ENCODE data around the gene MYO1A. TPM values are rescaled to one million over a fixed set of nuclear protein-coding genes. Genes with fewer than 3 reads are reported as not detected.

MYO1A gene
- polyA plus RNA-seq, 1 donor = 0.57 TPM

DNA sequence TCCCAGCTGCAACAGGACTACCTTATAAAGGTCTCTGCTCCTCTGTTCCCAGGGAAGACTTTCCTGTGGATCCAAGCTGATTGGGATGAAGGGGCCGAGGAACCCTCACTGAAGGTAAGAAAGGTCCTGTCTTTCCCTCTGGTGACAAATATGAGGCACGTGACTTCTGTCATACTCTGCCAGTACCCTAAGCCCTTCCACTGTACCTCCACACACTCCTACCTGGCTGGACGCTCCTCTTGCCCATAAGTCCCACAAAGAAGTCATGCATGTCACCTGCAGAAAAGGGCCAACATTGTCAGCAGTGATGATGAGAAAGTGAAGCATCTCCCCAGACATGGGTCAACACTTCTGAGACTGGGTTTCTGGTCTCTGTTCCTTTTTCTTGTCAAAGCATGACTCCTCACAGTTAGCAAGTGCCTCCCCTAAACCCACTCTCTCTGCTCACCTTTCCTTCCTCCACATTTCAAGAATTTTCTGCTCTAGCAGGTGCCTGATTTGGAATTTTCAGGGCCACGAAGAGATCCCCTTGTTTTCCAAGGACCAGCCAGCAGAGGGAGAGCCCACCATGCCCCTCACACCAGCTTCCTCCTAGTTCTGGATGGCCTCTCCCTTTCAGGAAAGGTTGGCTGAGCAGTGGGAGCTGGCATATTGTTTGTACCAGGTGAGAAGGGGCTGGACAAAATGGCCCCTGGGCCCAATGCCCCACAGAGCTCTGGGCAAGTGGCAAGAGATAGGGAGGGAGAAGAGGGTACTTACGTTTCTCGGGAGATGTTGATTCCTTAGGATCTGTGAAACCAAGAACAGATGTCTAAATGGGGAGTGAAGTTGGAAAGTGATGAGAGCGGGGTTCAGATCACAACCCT lies 37.1 kb downstream of the MYO1A start:
- DNase-seq = no peak

DNA sequence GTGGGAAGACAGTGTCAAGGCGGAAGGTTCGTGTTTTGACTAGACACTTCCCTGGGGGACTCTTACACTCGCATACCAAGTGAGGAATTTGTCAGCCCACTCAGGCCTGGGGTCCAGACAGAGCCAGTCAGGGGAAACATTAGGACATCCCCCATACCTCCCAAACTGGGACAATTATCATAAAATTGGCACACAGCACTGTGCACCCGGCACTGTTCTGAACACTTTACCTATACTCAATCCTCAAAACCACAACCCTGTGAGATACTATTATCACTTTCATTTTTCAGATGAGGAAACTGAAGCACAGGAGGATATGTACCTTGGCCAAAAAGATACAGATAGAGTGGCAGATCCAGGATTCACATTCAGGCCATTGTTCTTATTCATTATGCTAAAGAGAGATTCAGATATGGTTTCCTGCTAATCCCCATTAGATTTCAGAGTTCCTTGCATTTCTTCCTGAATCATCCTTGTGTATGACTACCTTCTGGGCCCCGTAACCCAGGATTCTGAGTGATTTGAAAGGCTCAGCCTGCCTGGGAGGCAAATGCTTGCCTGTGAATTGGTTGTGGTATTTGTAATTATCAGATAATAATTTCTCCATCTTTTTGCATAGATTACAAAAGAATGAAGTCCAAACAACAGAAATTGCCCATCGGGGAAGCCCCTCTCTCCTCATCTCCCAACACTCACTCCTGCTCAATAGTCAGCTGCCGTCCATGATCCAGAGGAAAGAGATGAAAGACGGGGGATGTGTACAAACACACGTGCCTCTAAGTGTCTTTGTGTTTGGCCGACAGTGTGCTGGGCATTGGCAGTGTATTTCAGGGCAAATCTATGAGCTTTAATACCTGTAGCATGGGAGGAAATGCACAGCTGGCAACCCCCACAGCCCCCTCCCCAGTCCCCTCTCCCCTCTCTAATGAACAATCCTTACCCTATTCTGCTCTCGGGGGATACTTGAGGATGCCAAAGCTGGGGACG lies 38.2 kb downstream of the MYO1A start:
- no peak for DNase-seq

DNA sequence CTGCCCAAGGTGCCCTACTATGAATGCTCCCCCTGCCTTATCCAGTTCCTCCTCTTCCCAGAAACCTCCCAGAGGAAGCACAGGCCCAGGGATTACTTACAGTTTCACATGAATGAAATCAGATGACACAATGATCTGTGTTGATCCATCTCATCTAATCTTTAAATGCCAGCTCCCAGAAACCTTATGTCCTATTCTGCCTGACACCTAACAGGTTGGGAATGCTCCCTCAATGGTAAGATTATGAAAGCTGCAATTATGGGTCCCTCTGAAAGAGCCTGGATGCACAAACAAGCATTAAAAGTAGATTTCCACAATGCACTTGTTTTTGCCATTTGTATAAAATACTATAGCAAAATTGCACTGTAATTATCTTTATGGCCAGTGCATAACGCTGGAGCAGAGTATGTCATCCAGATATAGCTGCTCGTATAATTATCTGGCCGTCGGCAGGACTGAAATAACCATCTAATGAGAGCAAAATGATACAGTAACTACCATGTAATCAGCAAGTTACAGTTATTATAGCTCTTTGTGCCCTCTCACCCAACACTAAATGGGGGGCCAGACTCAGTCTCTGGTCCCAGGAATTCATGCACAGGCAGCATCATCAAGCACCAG lies 39.2 kb downstream of the MYO1A start:
- DNase-seq = no peak

DNA sequence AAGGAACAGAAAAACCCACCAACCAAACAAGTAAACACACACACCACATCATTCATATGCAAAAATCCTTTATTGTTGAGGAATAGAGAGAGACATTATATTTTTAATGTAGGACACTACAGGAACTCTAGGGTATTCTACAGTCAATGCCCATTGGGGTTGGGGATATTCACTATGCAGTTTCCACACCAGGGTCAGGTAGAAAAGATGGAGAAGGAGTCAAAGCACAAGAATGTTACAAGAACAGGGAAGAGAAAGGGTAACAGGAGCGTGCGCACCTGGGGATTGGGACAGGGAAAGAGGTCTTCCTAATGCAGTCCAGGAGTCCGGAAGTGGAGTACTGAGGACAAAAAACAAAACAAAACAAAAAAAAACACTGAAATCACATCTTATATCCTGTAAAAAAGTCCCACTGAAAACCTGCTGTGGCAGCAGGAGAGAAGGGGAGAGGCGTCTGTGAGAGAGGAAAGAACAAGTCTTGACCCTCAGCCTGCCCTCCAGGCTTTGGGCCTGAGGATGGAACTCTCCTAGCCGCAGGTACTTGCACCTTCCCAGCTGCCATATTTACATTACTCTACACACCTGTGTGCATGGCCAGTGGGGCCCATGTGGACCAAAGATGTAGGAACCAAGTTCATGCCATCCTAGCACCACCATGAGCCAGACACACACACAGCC lies 39.8 kb downstream of the MYO1A start:
- DNase-seq = no peak

DNA sequence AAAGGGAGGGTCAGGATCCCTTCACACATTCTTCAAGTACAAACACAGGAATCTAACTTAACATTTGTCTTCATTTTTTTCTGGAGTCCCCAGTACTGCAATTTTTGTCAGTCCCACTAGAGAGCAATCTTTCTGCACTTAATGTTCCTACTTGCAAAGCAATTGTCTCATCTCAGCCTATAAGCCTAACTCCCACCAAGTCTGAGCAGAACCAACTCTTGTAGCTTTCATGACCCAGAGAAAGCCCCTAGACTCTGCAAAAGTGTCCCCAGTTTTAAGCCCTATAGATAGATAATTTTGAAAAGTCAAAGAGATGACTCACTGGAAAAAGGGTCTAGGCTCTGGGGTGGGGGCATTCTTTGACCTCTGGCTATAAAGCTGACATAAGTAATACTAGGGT lies 41.8 kb downstream of the MYO1A start:
- DNase-seq = peak; percentile 40

DNA sequence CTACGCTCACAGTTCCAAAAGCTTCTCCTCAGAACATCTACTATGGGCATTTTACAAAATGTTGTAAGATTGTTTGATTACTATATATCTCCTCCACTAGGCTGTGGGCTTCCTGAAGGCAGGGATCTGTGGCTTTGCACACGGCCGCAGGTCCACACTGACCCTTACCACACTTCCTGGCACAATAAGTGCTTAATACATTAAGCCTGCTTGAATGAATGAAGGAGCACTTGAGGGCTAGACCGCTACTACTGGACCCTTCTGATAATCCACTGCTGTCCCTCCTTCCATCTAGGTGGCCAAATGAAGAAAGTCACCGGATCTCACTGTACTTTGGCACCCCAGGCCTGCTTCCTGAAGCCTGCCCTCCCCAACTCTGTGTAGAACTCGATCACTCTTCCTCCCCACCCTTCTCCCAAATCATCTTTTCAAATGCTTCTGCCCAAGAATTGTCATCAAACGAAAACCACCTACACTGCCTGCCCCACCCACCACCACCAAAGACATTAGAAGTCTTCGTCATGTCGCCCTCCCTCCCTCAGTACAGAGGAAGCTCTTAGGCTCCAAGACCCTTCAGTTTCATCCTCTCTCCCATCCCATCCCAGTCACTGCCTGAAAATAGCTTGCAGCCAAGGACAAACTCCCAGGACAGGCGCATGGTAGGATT lies 43.0 kb downstream of the MYO1A start:
- no peak for DNase-seq

DNA sequence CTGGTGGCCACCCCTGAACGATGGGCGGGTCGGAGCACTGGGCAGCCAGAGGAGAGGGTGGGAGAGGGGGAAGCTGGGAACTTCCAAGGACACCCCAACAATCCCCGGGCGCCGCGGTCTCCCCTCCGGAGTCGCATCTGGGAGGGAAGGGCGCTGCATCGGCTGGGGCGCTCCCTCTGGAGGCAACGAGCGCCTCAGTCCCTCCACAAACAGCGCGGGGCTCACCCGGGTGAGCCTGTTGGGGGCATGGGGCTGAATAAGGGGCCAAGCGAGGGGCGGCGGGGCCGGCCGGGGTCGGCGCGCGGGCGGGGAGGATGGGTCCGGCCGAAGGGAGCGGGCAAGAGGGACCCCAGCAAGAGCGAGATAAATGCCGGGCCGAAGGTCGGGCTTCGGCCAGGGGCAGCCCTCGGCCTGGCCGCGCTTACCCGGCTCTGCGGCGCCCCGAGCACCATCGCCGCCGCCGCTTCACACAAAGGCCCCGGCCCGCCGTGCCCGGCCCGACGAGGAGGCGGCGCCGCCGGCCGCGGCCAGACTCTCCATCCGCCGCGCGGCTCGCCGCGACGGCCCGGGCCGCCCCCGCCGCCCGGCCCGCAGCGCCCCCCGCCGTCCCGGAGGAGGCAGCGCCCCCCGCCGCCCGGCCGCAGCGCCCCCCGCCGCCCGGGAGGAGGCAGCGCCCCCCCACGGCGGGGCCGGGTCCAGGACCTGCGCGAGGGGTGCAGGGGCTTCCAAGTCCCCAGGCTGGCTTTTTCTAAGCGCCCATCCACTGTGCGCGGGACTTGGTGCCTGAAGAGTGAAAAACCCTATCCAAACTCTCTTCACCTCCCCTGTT lies 43.7 kb downstream of the MYO1A start, which contains the start of gene ZBTB39:
Gene ZBTB39, minus strand, starts transcription at position 567 of the 829 bp plus-strand sequence. CDS start 1,629 bp downstream, outside the sequence.
- DNase-seq = peak; percentile 68

DNA sequence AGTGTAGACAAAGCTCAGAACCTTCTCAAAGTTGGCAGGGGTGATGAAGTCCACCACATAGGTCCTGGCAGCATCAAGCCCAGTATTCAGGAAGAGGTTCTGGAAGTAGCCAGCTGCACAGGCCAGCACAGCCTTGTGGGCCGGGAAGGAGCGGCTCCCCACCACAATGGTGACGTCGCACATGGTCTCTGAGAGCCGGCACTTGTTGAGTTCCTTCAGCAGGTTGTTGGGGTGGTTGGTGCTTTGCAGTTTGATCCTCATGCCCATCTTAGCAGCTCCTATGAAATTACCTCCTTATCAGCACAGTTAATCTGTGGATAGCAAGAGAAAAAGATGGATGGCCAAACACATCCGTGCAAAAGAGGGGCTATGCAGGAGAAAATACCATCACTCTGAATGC lies 45.3 kb downstream of the MYO1A start:
- no peak for DNase-seq

DNA sequence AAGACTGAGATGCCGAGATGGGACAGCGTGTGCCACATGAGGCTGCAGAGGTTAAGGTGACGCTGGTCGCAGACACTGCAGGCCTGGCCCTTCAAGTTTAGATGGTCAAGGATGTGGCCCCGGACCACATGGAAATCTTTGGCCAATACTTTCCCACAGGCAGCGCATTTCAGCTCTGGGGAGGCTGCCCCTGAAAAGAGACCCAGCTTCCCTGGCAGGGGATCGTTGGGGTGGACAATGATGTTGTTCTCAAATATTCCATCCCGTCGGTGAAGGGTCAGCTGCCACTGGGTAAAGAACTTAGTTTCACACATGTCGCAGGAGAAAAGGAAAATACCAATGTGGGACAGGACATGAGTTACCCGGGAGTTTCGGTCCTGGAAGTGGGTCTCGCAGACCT lies 46.5 kb downstream of the MYO1A start:
- no peak for DNase-seq

DNA sequence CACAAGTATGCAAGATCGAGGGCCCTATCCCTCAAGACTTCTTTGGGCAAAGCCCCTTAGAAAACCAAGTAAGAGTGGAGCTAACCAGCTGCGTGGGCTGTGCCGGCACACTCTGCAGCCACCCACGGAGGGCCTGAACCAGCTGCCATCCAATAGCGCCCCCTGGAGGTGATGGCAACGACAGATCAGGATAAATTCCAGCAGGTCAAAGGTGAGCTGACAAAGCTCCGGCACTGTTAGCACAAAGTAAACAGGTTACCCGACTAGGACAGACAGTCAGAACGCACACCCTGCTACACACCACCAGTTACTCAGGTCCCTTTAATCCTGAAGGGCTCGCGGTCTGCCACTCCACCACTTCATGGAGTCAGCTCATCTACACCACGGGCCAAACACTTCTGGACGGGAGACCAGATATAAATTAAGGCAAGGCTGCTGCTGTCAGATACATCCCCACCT lies 48.5 kb downstream of the MYO1A start:
- DNase-seq = no peak

DNA sequence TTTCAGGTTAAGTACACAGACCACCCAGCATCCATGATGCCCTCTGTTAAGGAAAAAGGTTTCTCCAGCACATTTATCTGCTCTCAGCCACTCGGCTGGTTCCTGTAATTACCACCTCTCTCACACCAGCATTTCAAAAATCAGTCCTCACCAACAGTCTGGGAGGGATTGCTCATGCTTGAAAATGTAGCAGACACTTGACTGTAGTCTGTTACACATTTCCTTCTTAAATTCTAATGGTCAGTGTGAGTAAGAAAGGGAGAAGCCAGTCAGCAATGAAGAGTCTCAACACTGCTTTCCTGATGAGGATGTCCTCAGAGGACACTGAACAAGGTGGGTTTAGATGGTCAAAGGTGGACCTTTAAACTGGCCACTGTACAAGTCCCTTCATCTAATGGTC lies 49.5 kb downstream of the MYO1A start:
- DNase-seq = no peak

DNA sequence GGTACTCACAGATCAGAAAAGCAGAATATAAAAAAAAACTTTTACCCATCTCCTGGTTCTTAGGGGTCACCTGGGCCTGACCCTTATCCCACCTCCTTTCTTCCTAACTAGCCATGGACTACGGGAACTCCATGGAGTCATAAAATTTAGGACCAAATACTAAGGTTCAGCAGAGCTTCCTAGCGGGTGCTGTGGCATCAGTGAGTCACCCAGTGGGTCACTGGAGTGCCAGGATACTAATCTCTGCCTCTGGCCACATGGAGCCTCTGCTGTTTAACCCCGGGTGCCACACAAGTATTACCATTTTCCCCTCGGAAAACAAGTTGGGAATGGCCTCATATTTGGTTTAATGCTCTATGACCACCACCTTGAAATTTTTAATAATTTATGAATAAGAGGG lies 50.5 kb downstream of the MYO1A start:
- DNase-seq = no peak

DNA sequence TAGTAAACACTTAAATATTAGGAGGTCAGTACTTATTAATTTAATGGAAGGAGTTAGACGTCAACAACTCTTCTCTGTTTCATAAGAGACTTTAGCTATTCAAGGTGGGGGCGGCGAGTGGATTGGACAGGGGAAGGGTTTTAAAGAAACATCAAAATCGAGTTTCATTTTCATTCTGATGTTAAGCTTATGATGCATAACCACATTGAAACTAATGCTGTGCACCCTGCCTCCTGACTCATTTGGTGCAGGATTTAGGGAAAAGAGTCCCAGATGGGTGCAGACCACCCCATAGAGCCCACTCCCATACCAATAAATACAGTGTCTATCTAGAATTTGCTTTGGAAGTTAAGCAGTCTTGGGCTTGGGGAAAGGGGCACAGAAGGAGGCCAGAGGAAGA lies 50.9 kb downstream of the MYO1A start:
- DNase-seq = no peak

DNA sequence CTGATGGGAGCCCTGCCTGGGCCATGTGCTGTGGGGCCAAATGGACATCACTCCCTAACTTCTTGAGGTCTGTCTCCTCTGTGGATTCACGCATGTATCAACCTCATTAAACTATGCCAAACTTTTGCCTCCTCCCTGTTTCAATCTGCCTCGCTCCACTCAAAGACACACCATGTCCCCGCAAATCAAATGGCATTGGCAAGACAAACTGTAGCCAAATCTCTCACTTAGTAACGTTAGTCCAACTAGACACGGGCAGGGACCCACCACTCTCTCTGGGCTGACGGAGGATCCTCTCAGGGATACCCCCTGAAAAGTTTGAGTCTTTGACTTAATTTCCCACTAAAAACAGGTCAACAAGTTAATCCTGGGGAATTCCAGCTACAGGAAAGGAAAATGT lies 51.6 kb downstream of the MYO1A start:
- no peak for DNase-seq

DNA sequence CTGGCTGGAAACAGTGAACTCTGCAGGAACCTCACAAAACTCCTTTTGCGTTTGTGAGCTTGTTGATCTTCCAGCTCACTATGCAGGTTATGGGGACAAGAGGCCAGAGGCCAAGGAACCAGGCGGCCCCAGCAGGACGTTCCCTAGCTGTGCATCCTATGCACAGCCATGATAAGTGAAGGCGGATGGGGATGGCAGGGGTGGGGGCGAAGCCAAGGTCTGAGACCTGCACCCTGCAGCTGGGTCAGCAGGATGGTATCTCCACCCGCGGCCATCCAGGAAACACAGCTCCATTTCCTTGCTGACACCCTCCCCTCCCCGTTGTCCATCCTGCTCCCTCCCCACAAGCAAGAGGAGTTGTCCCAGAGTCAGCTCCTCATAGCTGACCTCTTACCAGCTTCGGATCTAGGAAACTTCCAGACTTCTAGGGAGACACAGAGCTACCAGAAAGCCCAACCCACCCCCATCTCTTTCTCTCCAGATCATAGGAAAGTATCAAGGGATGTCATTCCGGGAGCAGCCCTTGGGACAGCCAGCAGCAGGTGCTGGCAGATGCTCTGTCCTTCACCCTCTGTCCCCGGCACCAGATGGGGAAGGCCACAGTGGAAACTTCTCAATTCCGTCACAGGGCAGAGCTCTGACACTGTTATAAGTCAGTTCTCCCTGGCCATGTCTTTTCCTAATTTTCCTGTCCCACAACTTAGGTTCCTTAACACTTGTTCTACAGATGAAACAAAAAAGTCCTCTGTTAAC lies 53.0 kb downstream of the MYO1A start:
- DNase-seq = no peak

DNA sequence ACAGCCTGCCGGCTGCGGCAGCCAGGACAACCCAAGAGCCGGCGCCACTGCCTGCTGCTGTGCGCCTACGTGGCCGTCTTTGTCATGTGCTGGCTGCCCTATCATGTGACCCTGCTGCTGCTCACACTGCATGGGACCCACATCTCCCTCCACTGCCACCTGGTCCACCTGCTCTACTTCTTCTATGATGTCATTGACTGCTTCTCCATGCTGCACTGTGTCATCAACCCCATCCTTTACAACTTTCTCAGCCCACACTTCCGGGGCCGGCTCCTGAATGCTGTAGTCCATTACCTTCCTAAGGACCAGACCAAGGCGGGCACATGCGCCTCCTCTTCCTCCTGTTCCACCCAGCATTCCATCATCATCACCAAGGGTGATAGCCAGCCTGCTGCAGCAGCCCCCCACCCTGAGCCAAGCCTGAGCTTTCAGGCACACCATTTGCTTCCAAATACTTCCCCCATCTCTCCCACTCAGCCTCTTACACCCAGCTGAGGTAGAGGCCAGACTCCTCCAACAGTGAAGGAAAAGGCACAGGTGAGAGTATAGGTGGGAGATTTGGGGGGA lies 53.9 kb downstream of the MYO1A start:
- no peak for DNase-seq

DNA sequence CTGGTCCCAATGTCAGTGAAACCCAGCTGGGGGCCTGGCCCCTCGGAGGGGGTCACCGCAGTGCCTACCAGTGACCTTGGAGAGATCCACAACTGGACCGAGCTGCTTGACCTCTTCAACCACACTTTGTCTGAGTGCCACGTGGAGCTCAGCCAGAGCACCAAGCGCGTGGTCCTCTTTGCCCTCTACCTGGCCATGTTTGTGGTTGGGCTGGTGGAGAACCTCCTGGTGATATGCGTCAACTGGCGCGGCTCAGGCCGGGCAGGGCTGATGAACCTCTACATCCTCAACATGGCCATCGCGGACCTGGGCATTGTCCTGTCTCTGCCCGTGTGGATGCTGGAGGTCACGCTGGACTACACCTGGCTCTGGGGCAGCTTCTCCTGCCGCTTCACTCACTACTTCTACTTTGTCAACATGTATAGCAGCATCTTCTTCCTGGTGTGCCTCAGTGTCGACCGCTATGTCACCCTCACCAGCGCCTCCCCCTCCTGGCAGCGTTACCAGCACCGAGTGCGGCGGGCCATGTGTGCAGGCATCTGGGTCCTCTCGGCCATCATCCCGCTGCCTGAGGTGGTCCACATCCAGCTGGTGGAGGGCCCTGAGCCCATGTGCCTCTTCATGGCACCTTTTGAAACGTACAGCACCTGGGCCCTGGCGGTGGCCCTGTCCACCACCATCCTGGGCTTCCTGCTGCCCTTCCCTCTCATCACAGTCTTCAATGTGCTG lies 54.6 kb downstream of the MYO1A start:
- no peak for DNase-seq

DNA sequence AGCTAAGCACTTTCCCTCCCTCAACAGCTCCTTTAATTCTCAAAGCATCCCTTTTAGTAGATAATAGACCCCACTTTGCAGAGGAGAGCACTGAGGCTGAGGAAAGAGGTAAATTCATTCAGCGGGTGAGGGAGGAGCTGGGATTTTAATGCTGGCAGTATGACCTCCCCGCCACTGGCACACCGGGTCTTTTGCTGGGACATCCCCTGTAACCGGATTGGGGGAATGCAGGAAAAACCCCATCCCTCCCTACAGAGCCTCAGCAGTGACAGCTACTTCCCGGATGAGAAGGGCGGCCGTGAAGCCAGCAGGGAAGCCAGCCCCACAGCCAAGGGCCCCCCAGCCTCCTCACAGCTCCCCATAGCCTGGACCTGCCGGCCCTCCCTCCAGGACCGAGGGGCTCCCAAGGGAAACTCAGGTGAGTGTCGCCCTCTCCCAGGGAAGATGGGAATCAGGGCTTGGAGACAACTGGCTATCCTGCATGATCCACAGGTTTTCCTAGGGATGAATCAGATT lies 55.6 kb downstream of the MYO1A start:
- no peak for DNase-seq

DNA sequence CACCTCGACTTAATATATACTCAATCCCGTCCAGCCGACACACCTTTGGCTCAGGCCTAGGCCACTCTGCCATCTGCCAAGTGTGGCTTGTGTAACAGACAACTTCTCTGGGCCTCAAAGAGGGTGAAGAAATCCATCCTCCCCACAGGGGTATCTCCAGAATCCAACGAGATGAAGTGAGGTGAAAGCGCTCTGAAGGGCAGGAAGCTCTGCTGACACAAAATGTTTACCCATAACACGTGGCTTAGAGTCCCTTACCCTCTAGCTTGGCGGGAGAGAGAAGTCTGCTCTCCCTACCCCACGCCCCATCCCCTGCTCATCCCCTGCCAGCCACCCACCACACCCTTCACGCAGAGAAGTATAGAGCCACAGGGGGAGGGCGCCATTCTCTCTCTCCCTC lies 56.6 kb downstream of the MYO1A start:
- DNase-seq = no peak

Data from hindlimb muscle (tissue), 1 donor.